HL-60 (cell line): Measurements from ENCODE around the gene SLC26A1.

Experiments used
- DNase-seq, 2 experiments: peaks; one replicate each; pipeline ENCODE4 v3.0.0-alpha.2; 2010 to 2020; ENCODE audit warnings: low read depth in 1 of 2, low spot score in 1 of 2
- H3K27ac ChIP-seq: fragments of 250-450 bp; sonication (Bioruptor Pico); replicated peaks from 2 replicates; pipeline ENCODE4 v1.5.1; 2020; ENCODE audit warnings: mild to moderate bottlenecking, moderate library complexity
- H3K27me3 ChIP-seq: fragments of 250-450 bp; sonication (Bioruptor Pico); 2 replicates; pipeline ENCODE4 v1.5.1; 2021; ENCODE audit warnings: mild to moderate bottlenecking, moderate library complexity; ENCODE audit not compliant: insufficient read depth, poor library complexity, severe bottlenecking
- H3K4me3 ChIP-seq: replicated peaks from 2 replicates; pipeline ENCODE4 v1.5.1; 2011; ENCODE audit warnings: mild to moderate bottlenecking, control low read depth, low read length; ENCODE audit not compliant: insufficient read depth
- CTCF ChIP-seq: IDR thresholded peaks from one replicate; pipeline ENCODE4 v1.5.1; 2011; ENCODE audit warnings: low read length, control low read depth, inconsistent platforms; ENCODE audit not compliant: insufficient read depth
- GABPA ChIP-seq: IDR thresholded peaks from 2 replicates; pipeline ENCODE4 v1.6.1; 2012; ENCODE audit warnings: low read depth
- POLR2AphosphoS5 ChIP-seq: IDR thresholded peaks from 2 replicates; pipeline ENCODE4 v1.6.1; 2012; ENCODE audit warnings: low read depth
- REST ChIP-seq: IDR thresholded peaks from 2 replicates; pipeline ENCODE4 v1.6.1; 2012; ENCODE audit warnings: low read depth; ENCODE audit not compliant: insufficient replicate concordance
- SPI1 ChIP-seq: IDR thresholded peaks from 2 replicates; pipeline ENCODE4 v1.6.1; 2012; ENCODE audit warnings: low read depth, mild to moderate bottlenecking, borderline replicate concordance

Gene SLC26A1

GRCh38 chr4:968621-969394 is 24.4 kb downstream of the SLC26A1 start:
- H3K4me3 ChIP-seq, result no peak overlapping the region
- no peaks in the 10 kb centered on the region for H3K27me3 ChIP-seq
- no peak overlapping the region for H3K27ac ChIP-seq
- DNase-seq, result no peak
- no peak for TF ChIP-seq SPI1
- no peak for TF ChIP-seq POLR2AphosphoS5
- no peak for TF ChIP-seq GABPA
- TF ChIP-seq CTCF, result no peak
- no peak for TF ChIP-seq REST

GRCh38 chr4:968221-968620 is 25.0 kb downstream of the SLC26A1 start:
- TF ChIP-seq POLR2AphosphoS5 (no peak), CTCF (no peak), GABPA (no peak), REST (no peak), SPI1 (no peak)
- H3K4me3 ChIP-seq, result no peak overlapping the region
- H3K27me3 ChIP-seq, result no peaks in the 10 kb centered on the region
- no peak overlapping the region for H3K27ac ChIP-seq
- no peak for DNase-seq

GRCh38 chr4:967113-968104 is 25.8 kb downstream of the SLC26A1 start:
- peak; percentile 29 to 49 for DNase-seq
- Histone ChIP-seq H3K4me3 (no peak overlapping the region; the same call in 1 of the 2 replicates), H3K27ac (no peak overlapping the region), H3K27me3 (no peaks in the 10 kb centered on the region)
- TF ChIP-seq SPI1 (no peak), REST (no peak), CTCF (no peak), GABPA (no peak), POLR2AphosphoS5 (no peak)
